ENCODE results near the gene TPK1. TPM values are rescaled to one million over a fixed set of nuclear protein-coding genes. Genes with fewer than 3 reads are reported as not detected.

Gene TPK1
- polyA plus RNA-seq, 2 donors, result 0.63 to 1.8 TPM

DNA sequence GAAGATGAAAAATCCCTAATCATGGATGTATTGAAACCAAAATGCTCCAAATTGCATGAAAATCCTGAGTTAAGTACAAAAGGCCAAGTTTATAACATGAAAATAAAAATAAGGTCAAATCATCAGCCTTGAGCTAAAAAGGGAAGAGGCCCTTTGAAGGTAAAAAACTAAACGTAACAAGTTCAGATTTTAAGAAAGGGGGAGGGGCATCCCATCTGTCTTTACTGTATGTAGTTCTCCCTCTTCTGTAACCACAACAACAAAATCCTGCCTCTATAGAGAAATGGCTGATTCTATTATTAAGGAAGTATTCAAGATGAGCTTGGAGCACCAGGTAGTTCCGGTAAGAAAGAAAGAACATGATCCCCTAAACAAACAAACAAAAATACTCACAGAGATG, 64.7 kb downstream of the TPK1 start:
- 59 to 62% methylated on average over 2 of the region's 2 CpGs for WGBS, 2 donors
- Histone ChIP-seq H3K4me1 (ENCODE audit: control insufficient read depth in 2 of 2, insufficient read depth in 2 of 2, low read length in 1 of 2) (no peaks in the 10 kb centered on the region), H3K36me3 (ENCODE audit: control insufficient read depth in 2 of 2, insufficient read depth in 2 of 2, low read length in 1 of 2) (no peaks in the 10 kb centered on the region)

DNA sequence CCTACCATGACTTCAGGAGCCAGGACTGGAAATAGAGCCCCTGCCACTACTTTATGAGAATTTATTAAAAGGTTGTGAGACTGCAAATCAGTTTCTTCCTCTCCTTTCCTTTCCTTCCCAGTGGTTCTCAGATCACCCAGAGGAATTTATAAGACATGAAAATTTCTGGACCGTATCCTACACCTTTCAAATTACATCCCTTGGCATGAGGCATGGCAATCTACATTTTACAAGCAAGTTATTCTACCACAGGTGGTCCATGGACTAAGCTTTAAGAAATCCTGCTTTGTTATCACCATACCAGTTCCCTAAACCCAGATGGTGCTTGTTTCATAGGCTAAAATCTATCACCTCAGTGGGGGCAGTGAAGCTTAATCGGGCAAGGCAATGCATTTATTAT, 66.5 kb downstream of the TPK1 start:
- WGBS, 2 donors, result 87 to 88% methylated on average over 2 of the region's 2 CpGs
- Histone ChIP-seq H3K4me1 (ENCODE audit: control insufficient read depth in 2 of 2, insufficient read depth in 2 of 2, low read length in 1 of 2) (no peaks in the 10 kb centered on the region), H3K27ac (ENCODE audit: low read depth in 2 of 2, low read length in 1 of 2) (no peak overlapping the region), H3K4me3 (ENCODE audit: low read depth in 1 of 2, low read length in 2 of 2) (no peak overlapping the region), H3K36me3 (ENCODE audit: control insufficient read depth in 2 of 2, insufficient read depth in 2 of 2, low read length in 1 of 2) (no peaks in the 10 kb centered on the region), H3K9me3 (ENCODE audit: control insufficient read depth in 2 of 2, insufficient read depth in 1 of 2, low read depth in 1 of 2, low read length in 1 of 2) (no peaks in the 10 kb centered on the region), H3K27me3 (ENCODE audit: control insufficient read depth in 1 of 2, insufficient read depth in 2 of 2, low read length in 2 of 2) (no peaks in the 10 kb centered on the region)

More for the DNA sequence above, 64.7 kb downstream of the TPK1 start:
- Histone ChIP-seq H3K9me3 (ENCODE audit: control insufficient read depth in 2 of 2, insufficient read depth in 1 of 2, low read depth in 1 of 2, low read length in 1 of 2) (no peaks in the 10 kb centered on the region), H3K27ac (ENCODE audit: low read depth in 2 of 2, low read length in 1 of 2) (no peak overlapping the region), H3K27me3 (ENCODE audit: control insufficient read depth in 1 of 2, insufficient read depth in 2 of 2, low read length in 2 of 2) (no peaks in the 10 kb centered on the region), H3K4me3 (ENCODE audit: low read depth in 1 of 2, low read length in 2 of 2) (no peak overlapping the region)

DNA sequence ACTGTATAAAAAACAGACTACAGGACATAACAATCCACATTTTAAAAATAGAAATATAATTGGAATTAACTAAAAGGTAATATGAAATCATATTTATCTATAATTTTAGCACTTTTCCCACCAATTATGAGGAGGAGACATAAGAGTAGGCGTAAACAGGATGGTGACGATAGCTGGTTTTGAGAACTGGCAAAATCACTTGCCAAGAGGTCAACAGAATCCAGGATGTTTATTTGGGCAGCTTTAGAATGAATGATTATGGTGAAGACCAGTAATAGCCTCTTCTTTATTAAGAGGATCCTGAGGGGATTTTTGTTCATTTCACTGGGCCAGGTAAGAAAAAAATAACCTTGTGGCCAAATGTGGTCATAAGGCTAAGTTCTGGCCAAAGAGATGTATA, 67.2 kb downstream of the TPK1 start:
- Histone ChIP-seq H3K36me3 (ENCODE audit: control insufficient read depth in 2 of 2, insufficient read depth in 2 of 2, low read length in 1 of 2) (no peaks in the 10 kb centered on the region), H3K27ac (ENCODE audit: low read depth in 2 of 2, low read length in 1 of 2) (no peak overlapping the region), H3K4me3 (ENCODE audit: low read depth in 1 of 2, low read length in 2 of 2) (no peak overlapping the region), H3K9me3 (ENCODE audit: control insufficient read depth in 2 of 2, insufficient read depth in 1 of 2, low read depth in 1 of 2, low read length in 1 of 2) (no peaks in the 10 kb centered on the region), H3K27me3 (ENCODE audit: control insufficient read depth in 1 of 2, insufficient read depth in 2 of 2, low read length in 2 of 2) (no peaks in the 10 kb centered on the region), H3K4me1 (ENCODE audit: control insufficient read depth in 2 of 2, insufficient read depth in 2 of 2, low read length in 1 of 2) (no peaks in the 10 kb centered on the region)
- WGBS, 2 donors, result 88 to 90% methylated on average over 2 of the region's 2 CpGs

DNA sequence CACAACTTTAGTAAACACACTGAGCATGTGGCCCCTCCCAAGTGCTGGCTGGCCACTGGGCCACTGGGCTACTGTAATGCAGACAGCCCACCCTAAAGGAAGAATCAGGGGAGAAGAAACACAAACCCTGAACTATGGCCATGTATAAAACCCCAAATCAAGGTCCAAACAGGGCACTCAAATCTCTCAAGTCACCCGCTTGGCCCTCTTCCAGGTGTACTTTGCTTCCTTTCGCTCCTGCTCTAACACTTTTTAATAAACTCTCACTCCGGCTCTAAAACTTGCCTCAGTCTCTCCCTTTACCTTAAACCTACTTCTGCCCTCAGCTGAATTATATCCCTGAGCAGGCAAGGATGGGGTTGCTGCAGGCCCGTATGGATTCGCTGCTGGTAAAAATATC, 72.6 kb downstream of the TPK1 start:
- WGBS, 2 donors, result 89 to 91% methylated on average over 5 of the region's 5 CpGs
- Histone ChIP-seq H3K4me3 (ENCODE audit: low read depth in 1 of 2, low read length in 2 of 2) (no peak overlapping the region), H3K27me3 (ENCODE audit: control insufficient read depth in 1 of 2, insufficient read depth in 2 of 2, low read length in 2 of 2) (no peaks in the 10 kb centered on the region), H3K36me3 (ENCODE audit: control insufficient read depth in 2 of 2, insufficient read depth in 2 of 2, low read length in 1 of 2) (no peaks in the 10 kb centered on the region), H3K4me1 (ENCODE audit: control insufficient read depth in 2 of 2, insufficient read depth in 2 of 2, low read length in 1 of 2) (no peaks in the 10 kb centered on the region), H3K9me3 (ENCODE audit: control insufficient read depth in 2 of 2, insufficient read depth in 1 of 2, low read depth in 1 of 2, low read length in 1 of 2) (no peaks in the 10 kb centered on the region), H3K27ac (ENCODE audit: low read depth in 2 of 2, low read length in 1 of 2) (no peak overlapping the region)

DNA sequence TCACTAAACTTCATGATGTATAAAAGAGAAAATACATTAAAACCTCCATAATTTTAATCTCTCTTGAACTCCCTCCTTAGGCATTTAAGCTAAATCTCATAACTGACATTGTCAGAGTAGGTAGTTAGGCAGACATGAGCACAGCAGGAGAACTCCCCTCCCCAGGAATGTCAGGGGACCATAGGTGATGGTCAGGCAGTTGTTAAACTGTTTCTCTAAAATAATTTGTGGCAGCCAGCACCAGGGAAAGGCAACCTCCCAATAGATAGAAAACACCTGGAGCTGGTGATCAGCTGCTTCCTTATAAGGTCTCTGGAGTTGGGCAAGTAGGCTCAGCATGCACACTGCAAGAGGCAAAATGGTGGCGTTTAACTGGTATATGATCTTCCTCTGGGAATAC, 73.0 kb downstream of the TPK1 start:
- Histone ChIP-seq H3K4me1 (ENCODE audit: control insufficient read depth in 2 of 2, insufficient read depth in 2 of 2, low read length in 1 of 2) (no peaks in the 10 kb centered on the region), H3K27ac (ENCODE audit: low read depth in 2 of 2, low read length in 1 of 2) (no peak overlapping the region), H3K27me3 (ENCODE audit: control insufficient read depth in 1 of 2, insufficient read depth in 2 of 2, low read length in 2 of 2) (no peaks in the 10 kb centered on the region), H3K9me3 (ENCODE audit: control insufficient read depth in 2 of 2, insufficient read depth in 1 of 2, low read depth in 1 of 2, low read length in 1 of 2) (no peaks in the 10 kb centered on the region), H3K4me3 (ENCODE audit: low read depth in 1 of 2, low read length in 2 of 2) (no peak overlapping the region), H3K36me3 (ENCODE audit: control insufficient read depth in 2 of 2, insufficient read depth in 2 of 2, low read length in 1 of 2) (no peaks in the 10 kb centered on the region)
- WGBS, 2 donors, result 78 to 96% methylated on average over 1 of the region's 1 CpG

DNA sequence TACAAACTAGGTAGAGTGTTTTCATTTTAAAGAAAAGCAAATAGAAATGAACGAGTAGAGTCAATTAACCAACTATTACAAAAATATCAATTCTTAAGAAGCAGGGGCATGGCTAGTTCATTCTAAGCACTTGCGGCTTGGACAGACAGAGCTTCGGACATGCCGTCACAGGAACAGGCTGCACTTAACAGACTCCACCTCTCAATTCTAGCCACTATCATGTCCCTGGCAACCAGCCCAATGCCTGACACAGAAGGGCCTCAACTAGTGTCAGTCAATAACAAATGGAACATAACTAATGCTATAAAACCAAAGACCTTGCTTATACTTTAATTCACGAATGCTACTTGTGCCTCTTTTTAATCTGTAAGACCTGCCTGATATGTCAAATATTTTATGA, 74.4 kb downstream of the TPK1 start:
- H3K4me1 ChIP-seq (ENCODE audit: control insufficient read depth in 2 of 2, insufficient read depth in 2 of 2, low read length in 1 of 2), result no peaks in the 10 kb centered on the region
- H3K27me3 ChIP-seq (ENCODE audit: control insufficient read depth in 1 of 2, insufficient read depth in 2 of 2, low read length in 2 of 2), result no peaks in the 10 kb centered on the region
- WGBS, 2 donors, result 66 to 69% methylated on average over 5 of the region's 5 CpGs
- H3K27ac ChIP-seq (ENCODE audit: low read depth in 2 of 2, low read length in 1 of 2), result no peak overlapping the region
- H3K4me3 ChIP-seq (ENCODE audit: low read depth in 1 of 2, low read length in 2 of 2), result no peak overlapping the region
- no peaks in the 10 kb centered on the region for H3K36me3 ChIP-seq (ENCODE audit: control insufficient read depth in 2 of 2, insufficient read depth in 2 of 2, low read length in 1 of 2)
- no peaks in the 10 kb centered on the region for H3K9me3 ChIP-seq (ENCODE audit: control insufficient read depth in 2 of 2, insufficient read depth in 1 of 2, low read depth in 1 of 2, low read length in 1 of 2)

DNA sequence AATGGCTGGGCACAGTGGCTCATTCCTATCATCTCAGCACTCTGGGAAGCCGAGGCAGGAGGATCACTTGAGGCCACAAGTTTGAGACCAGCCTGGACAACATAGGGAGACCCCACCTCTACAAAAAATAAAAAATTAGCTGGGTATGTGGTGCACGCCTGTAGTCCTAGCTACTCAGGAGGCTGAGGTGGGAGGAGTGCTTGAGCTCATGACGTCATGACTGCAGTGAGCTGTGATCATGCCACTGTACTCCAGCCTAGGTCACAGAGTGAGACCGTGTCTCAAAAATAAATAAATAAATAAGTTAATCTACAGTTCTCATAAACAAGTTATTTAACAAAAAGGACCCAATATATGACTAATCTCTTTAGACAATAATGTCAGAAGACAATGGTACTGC, 76.2 kb downstream of the TPK1 start:
- 93 to 94% methylated on average over 4 of the region's 4 CpGs for WGBS, 2 donors
- H3K27ac ChIP-seq (ENCODE audit: low read depth in 2 of 2, low read length in 1 of 2), result no peak overlapping the region
- no peaks in the 10 kb centered on the region for H3K36me3 ChIP-seq (ENCODE audit: control insufficient read depth in 2 of 2, insufficient read depth in 2 of 2, low read length in 1 of 2)
- H3K9me3 ChIP-seq (ENCODE audit: control insufficient read depth in 2 of 2, insufficient read depth in 1 of 2, low read depth in 1 of 2, low read length in 1 of 2), result no peaks in the 10 kb centered on the region
- no peak overlapping the region for H3K4me3 ChIP-seq (ENCODE audit: low read depth in 1 of 2, low read length in 2 of 2)
- H3K4me1 ChIP-seq (ENCODE audit: control insufficient read depth in 2 of 2, insufficient read depth in 2 of 2, low read length in 1 of 2), result no peaks in the 10 kb centered on the region
- H3K27me3 ChIP-seq (ENCODE audit: control insufficient read depth in 1 of 2, insufficient read depth in 2 of 2, low read length in 2 of 2), result no peaks in the 10 kb centered on the region

DNA sequence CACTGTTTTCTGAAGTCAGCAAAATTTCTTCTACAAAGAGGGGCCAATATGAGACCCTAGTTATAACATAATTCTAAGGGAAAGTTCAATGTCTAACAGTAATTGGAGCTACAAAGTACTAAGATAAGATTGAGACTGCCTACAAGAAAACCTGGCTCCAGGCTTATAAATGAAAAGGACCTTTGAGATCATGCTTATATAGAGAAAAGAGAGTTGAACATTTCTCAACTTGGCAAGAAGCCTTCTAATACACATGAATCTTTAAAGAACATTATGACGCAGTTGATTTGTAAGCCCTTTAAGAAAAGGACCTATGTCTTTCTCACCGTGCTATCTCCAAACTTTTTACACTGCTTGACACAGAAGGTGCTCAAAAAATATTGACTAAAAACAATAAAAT, 87.9 kb downstream of the TPK1 start:
- 66% methylated on average over 2 of the region's 2 CpGs for WGBS, 2 donors
- no peaks in the 10 kb centered on the region for H3K9me3 ChIP-seq (ENCODE audit: control insufficient read depth in 2 of 2, insufficient read depth in 1 of 2, low read depth in 1 of 2, low read length in 1 of 2)
- no peaks in the 10 kb centered on the region for H3K4me1 ChIP-seq (ENCODE audit: control insufficient read depth in 2 of 2, insufficient read depth in 2 of 2, low read length in 1 of 2)
- H3K36me3 ChIP-seq (ENCODE audit: control insufficient read depth in 2 of 2, insufficient read depth in 2 of 2, low read length in 1 of 2), result no peaks in the 10 kb centered on the region
- H3K27me3 ChIP-seq (ENCODE audit: control insufficient read depth in 1 of 2, insufficient read depth in 2 of 2, low read length in 2 of 2), result no peaks in the 10 kb centered on the region
- no peak overlapping the region for H3K4me3 ChIP-seq (ENCODE audit: low read depth in 1 of 2, low read length in 2 of 2)
- H3K27ac ChIP-seq (ENCODE audit: low read depth in 2 of 2, low read length in 1 of 2), result no peak overlapping the region

DNA sequence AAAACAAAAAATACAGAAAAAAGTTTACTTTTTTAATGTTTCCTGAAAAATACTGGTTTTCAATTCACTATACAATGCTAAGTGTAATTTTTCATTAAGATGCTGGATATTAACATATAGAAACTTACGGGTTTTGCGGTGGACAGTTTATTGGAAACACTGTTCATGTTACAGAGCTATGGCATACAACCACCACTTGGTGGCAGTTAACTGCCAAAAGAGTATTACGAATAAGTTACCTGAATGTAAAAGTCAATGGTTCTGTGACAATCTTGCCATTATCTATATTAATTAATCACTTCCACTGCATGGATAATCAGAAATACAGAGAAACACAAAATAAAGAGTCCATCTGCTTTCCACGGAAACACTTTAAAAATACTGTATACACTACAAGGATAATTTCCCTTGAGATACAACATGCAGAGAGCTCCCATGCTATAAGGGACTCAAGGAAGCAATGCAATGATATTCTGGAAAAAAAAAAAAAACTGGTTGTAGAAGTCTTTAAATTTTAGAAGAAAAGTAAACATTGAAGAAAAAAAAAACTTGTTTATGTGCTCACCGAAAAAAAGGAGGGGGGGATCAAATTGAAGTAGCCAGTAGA, 97.0 kb downstream of the TPK1 start:
- H3K4me3 ChIP-seq (ENCODE audit: low read depth in 1 of 2, low read length in 2 of 2), result no peak overlapping the region
- H3K36me3 ChIP-seq (ENCODE audit: control insufficient read depth in 2 of 2, insufficient read depth in 2 of 2, low read length in 1 of 2), result no peaks in the 10 kb centered on the region
- no peak overlapping the region for H3K27ac ChIP-seq (ENCODE audit: low read depth in 2 of 2, low read length in 1 of 2)
- H3K27me3 ChIP-seq (ENCODE audit: control insufficient read depth in 1 of 2, insufficient read depth in 2 of 2, low read length in 2 of 2), result no peaks in the 10 kb centered on the region
- no peaks in the 10 kb centered on the region for H3K4me1 ChIP-seq (ENCODE audit: control insufficient read depth in 2 of 2, insufficient read depth in 2 of 2, low read length in 1 of 2)
- WGBS, 2 donors, result 37 to 41% methylated on average over 5 of the region's 5 CpGs
- H3K9me3 ChIP-seq (ENCODE audit: control insufficient read depth in 2 of 2, insufficient read depth in 1 of 2, low read depth in 1 of 2, low read length in 1 of 2), result no peaks in the 10 kb centered on the region

DNA sequence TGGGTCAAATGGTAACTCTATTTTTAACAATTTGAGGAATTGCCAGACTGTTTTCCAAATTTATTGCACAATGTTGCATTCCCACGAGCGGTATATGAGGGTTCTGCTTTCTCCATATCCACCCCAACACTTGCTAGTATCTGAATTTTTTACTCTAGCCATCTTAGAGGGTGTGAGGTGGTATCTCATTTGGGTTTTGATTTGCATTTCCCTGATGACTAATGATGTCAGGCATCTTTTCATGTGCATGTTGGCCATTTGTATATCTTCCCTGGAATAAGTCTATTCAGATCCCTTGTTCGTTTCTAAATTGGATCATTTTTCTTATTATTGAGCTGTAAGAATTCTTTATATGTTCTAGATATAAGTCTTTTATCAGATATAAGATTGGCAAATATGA, 97.7 kb downstream of the TPK1 start:
- Histone ChIP-seq H3K27me3 (ENCODE audit: control insufficient read depth in 1 of 2, insufficient read depth in 2 of 2, low read length in 2 of 2) (no peaks in the 10 kb centered on the region), H3K4me1 (ENCODE audit: control insufficient read depth in 2 of 2, insufficient read depth in 2 of 2, low read length in 1 of 2) (no peaks in the 10 kb centered on the region), H3K9me3 (ENCODE audit: control insufficient read depth in 2 of 2, insufficient read depth in 1 of 2, low read depth in 1 of 2, low read length in 1 of 2) (no peaks in the 10 kb centered on the region), H3K36me3 (ENCODE audit: control insufficient read depth in 2 of 2, insufficient read depth in 2 of 2, low read length in 1 of 2) (no peaks in the 10 kb centered on the region), H3K4me3 (ENCODE audit: low read depth in 1 of 2, low read length in 2 of 2) (no peak overlapping the region), H3K27ac (ENCODE audit: low read depth in 2 of 2, low read length in 1 of 2) (no peak overlapping the region)
- WGBS, 2 donors, result 36 to 44% methylated on average over 3 of the region's 3 CpGs
